HG03457 (cell line): Measurements from ENCODE around the gene CDK7.
"Not testable (repeated sequence)": the region's sequence is repeated elsewhere in the genome, so short reads cannot be mapped to it uniquely, and the experiment has no call there.

ENCODE experiments used
- ATAC-seq: cut with Tn5 transposase; IDR thresholded peaks from one replicate; pipeline ENCODE4 v1.9.1; 2021; ENCODE audit warnings: moderate number of reproducible peaks; ENCODE audit not compliant: unreplicated experiment

CDK7 gene

DNA sequence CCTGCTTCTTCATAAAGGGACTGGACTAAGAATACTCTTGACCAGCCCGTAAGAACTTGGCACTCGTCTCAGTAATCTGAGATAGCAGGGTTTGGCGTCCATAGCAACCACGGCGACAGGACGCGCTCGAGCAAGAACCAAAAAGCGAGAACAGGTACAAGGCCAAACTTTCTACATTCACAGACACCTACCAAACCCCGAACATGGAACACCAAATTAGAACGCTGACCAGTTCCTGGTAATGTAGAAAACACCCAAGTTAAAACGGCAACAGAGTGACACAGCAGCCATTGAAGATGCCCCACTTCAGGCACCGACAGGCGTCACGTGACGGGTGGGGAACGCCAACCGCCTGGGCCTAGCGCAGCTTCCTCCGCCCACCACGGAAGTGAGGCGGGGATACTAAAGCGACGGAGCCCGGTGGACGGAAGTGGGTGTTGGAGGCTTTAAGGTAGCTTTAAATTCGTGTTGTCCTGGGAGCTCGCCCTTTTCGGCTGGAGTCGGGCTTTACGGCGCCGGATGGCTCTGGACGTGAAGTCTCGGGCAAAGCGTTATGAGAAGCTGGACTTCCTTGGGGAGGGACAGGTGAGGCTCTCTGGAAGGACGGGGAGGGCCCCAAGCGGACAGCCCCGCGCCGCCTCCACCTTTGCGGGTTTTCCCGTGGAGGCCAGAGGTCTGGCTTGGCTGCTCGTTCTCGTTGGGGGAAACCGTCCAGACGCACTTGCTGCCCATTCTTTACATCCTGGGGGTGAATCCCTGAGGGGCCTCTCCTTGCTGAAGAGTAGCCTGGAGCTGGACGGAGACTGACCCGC lies at the start of gene CDK7:
CDK7 (plus strand) TSS at position 430 of the 812 bp plus-strand sequence; CDS start at position 520, 90 bp downstream.
- ATAC-seq = peak; percentile 97

DNA sequence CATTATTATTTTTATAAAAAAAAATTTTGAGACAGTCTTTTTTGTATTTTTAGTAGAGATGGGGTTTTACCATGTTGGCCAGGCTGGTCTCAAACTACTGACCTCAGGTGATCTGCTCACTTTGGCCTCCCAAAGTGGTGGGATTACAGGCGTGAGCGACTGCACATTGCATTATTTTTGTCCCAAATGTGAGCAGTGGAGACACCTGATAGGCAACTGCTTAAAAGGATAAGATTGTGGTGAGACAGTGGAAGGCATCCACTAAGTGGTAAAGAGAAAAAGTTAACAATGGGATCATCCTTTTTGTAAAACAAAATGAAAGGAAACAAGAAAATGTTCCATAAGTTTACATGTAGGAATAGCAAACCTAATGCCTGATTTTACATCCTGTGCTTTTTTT lies 47.3 kb upstream of the CDK7 start:
- ATAC-seq = no peak

DNA sequence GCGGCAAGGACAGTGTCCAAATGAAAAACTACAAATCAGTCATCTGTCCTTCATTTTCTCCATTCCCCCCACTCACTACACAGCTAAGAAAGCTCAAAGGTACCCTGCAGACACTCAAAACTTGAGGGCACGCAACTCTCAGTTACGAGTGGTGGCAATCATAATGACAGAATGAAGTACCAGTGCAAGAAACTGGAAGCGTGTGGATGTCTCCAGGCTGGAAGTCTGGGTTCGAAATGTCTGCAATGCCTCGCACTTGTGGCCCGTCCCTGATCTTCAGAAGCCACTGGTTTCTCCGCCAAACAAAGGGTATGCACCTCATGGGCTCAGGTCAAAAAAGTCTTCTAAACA lies 45.9 kb upstream of the CDK7 start:
- no peak for ATAC-seq

- peak; percentile 95 for ATAC-seq
These were observed 45.3 kb upstream of the CDK7 start, which contains the start of gene CENPH for GRCh38 chr5:69189162-69190086. Gene CENPH (plus strand): TSS chr5:69189583. CDS start chr5:69189635, 52 bp downstream.

DNA sequence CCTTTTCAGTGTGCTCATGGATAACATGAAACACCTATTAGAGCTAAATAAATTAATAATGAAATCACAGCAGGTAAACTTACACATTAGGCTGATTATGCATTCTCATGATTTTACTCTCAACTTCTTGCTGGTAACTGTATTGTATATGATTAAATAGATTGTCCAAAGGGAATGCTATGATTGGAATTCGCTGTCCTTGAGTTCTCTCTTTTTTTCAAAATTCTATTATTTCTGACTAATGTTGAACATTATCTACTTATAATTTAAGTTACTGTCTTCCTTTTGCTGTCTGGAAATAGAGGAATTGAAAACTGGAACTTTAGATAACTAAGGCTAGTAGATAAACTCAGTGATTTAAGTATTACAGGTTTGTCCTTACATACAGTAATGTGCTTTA lies 32.2 kb upstream of the CDK7 start:
- ATAC-seq = no peak

DNA sequence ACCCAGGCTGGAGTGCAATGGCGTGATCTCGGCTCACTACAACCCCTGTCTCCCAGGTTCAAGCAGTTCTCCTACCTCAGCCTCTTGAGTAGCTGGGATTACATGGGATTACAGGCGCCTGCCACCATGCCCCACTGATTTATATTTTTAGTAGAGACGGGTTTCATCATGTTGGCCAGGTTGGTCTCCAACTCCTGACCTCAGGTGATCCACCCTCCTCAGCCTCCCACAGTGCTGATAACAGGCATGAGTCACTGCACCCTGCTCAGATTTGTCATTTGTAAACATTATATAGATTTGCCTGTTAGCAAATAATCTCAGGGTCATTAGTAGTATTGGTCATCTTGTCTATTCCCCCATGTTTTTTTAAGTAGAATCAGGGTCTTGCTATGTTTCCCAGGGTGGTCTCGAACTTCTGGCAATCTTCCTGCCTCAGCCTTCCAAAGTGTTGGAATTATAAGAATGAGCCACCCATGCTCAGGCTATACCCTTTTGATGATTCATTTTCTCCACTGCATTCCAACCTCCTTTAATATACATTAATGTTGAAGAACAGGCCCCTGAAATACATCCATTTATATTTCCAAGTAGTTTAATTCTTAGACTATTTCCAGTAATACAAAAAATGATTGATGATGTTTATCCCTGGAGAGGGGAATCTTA lies 28.0 kb upstream of the CDK7 start:
- ATAC-seq = no peak

GRCh38 chr5:69209602-69210001 lies 25.1 kb upstream of the CDK7 start:
- no peak for ATAC-seq

DNA sequence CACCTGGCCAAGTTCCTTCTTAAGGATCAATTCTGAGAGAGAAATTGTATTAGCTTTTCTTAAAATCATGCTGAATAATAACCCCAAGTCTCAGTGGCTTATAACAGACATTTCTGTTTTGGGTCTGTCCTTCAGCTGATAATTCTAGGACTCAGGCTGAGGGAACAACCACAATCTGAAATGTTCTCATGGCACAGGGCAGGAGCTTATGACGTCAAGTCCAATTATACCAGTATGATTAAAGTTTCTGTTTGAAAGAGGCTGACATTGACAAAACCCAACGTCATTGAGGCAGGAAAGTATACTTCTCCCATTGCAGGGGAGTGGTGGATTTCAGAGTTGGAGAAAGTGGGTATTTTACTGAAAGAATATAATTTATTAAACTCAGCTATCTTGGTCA lies 23.5 kb upstream of the CDK7 start:
- no peak for ATAC-seq

GRCh38 chr5:69212022-69212421 lies 22.7 kb upstream of the CDK7 start:
- ATAC-seq = no peak

DNA sequence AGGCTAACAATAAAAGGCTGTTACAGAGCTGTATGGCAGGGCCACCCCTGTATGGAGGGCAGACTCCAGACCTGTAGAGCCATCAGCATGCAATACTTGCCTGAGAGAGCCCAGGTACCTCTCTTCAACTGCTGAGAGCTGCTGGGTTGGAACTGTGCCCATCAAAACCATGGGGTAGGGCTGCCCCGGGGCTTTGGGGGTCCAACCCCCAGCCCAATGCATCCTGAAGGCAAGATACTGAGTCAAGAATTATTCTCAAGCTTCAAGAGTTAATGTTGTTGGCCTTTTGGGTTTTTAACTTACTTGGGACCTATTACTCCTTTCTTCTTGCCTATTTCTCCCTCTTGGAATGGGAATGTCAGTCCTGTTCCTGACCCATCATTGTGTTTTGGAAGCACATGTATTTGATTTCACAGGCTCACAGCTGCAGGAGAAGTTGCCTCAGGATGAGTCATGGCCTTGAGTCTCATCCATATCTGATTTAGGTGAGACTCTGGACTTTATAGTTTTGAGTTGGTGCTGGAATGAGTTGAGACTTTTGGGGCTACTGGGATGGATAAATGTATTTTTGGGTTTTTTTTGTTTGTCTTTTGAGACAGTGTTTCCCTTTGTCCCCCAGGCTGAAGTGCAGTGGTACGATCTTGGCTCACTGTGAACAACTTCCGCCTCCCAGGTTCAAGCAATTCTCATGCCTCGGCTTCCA lies 21.0 kb upstream of the CDK7 start:
- no peak for ATAC-seq

- no peak for ATAC-seq
These were observed 17.6 kb upstream of the CDK7 start for GRCh38 chr5:69217151-69217511.

- ATAC-seq = peak; percentile 85
These were observed 16.8 kb upstream of the CDK7 start for GRCh38 chr5:69217548-69218526.

DNA sequence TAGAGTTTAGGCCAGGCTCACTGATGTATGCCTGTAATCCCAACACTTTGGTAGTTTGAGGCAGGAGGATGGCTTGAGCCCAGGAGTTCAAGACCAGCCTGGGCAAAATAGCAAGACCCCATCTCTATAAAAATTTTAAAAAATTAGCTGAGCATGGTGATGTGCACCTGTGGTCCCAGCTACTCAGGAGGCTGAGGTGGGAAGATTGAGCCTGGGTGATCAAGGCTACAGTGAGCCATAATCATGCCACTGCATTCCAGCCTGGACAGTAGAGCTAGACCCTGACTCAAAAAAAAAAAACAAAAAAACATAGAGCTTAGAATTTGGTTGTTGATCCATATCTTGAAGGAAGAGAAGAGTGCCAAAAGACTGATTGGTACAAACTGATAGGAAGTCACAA lies 14.7 kb upstream of the CDK7 start:
- no peak for ATAC-seq

GRCh38 chr5:69220371-69220770 lies 14.3 kb upstream of the CDK7 start:
- ATAC-seq = not testable (repeated sequence)

DNA sequence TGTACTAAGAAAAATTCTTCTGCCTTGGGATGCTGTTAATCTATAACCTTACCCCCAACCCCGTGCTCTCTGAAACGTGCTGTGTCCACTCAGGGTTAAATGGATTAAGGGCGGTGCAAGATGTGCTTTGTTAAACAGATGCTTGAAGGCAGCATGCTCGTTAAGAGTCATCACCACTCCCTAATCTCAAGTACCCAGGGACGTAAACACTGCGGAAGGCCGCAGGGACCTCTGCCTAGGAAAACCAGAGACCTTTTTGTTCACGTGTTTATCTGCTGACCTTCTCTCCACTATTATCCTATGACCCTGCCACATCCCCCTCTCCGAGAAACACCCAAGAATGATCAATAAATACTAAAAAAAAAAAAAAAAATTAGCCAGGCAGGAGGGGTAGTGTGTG lies 13.9 kb upstream of the CDK7 start:
- not testable (repeated sequence) for ATAC-seq

DNA sequence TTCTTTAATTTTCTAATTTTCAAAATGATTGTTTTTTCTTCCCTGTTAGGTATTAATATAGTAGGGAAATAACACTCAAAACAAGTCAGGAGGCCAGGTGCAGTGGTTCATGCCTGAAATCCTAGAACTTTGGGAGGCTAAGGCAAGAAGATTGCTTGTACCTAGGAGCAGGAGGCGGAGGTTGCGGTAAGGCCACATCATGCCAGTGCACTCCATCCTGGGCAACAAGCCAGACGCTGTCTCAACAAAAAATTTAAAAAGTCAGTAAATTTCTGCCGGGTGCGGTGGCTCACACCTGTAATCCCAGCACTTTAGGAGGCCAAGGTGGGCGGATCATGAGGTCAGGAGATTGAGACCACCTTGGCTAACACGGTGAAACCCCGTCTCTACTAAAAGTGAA lies 10.2 kb upstream of the CDK7 start:
- no peak for ATAC-seq

DNA sequence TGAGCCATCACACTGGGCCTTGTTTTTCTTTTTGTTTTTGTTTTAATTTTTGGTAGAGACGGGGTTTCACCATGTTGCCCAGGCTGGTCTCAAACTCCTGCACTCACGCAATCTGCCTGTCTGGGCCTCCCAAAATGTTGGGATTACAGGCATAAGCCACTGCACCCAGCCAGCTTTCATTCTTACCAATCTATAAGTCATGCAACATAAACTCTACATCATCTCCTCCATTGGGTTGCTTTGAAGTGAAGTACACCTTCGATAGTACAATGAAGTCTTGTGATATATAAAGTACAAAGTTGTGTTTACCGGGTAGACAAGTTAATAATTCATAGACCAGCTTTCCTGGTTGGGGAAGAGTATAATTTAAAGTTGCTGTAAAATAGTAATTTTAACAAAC lies 8.8 kb upstream of the CDK7 start:
- ATAC-seq = no peak

- ATAC-seq = no peak
These were observed 4.5 kb upstream of the CDK7 start for GRCh38 chr5:69230181-69230580.

- ATAC-seq = no peak
These were observed 3.4 kb upstream of the CDK7 start for GRCh38 chr5:69231281-69231680.

DNA sequence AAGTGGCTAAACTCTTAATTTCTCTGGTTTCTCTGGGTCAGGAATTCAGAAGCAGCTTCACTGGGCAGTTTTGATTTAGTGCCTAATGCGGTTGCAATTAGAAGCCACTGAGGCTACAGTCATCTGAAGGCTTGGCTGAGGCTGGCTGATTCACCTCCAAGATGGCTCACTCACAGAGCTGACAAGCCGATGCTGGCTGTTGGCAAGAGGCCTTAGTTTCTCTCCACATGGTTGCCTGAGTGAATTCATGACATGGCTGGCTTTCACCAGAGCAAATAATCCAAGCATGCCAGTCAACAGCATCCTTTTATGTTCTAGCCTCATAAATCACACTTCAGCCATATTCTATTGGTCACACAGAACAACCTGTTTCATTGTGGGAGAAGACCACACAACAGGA lies 2.8 kb upstream of the CDK7 start:
- no peak for ATAC-seq
